Kidney glomerular epithelial cell (primary cell): ENCODE data around the gene SMAD3.

ENCODE experiments used
- DNase-seq: peaks from one replicate; lab custom pipeline; 2025; lab: John Stamatoyannopoulos, UW

SMAD3 gene

DNA sequence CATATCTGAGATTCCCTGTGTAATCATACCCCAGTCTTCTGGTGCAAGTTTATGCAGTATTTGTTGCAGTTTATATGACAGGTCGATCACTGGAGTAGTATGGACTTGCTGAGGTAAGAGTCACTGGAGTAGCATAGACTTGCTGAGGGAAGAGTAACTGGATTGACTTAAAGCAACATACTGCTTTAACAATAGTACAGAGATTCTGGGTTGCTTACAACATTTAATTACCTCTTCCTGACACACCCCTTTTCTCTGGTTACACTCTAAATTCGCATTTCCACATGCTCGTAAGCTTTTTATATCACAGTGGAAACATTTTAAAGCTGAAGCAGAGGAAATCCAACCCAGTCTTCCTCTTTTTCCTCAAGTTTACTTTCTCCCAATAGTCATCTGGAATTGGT lies 177.3 kb downstream of the SMAD3 start:
- no peak for DNase-seq
